ENCODE data around the gene ZNF329.

Gene ZNF329

DNA sequence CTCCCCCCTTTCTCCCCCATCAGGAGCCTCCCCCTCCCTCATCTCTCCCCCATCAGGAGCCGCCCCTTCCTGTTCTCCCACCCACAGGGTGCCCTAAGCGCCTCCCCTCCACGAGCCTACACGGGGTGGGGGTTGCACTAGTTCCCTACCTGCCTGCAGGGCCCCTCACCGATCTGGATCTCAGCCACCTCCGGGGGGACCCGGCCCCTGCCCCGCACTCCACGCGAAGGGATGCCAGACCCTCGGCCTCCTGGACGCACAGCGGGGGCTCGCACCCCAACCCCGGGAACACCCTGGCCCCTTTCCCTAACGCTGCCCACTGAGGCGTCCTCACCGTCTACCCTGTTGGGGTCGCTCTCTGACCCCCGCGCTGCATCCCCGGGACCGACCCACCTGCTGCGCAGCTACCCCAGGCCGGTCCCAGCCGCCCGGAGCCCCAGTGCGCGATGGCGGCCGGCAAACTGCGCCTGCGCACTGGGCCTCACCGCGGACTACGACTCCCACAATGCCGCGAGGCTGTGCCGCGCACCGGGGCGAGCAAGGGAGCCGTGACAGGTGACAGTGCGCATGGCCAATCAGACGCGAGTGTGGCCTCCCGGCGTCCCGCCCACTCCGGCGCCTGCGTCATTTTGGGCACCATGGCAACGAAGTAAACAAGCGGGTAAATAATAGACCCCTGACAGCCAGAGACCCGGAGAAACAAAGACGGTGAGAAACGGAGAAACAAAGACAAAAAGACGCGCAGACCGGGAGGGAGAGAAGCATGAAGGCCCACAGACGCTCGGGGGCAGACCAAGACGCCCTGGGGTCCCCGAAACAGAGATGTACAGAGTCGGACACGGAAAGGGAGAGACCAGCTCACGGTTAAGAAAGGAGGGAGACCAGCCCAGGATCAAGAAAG lies 52.6 kb downstream of the ZNF329 start, which contains the start of gene ZSCAN18:
ZSCAN18 (minus strand) TSS at position 451 of the 901 bp plus-strand sequence. CDS start 7,964 bp downstream, outside the sequence.
- H3K4me2 ChIP-seq (ENCODE audit: low read length) = peak within 1 kb of the TSS; percentile 92
- H4K12ac ChIP-seq (ENCODE audit: low read depth, low read length) = peak within 1 kb of the TSS; percentile 95
- peaks cover under 1 to 5% of the 10 kb centered on the region in 2 experiments for H3K36me3 ChIP-seq (ENCODE audit: control insufficient read depth in 1 of 2, insufficient read depth in 2 of 2, low read length in 2 of 2)
- H3K23ac ChIP-seq (ENCODE audit: low read length) = no peak within 1 kb of the TSS
- peak within 1 kb of the TSS; percentile 50 for H2AK5ac ChIP-seq (ENCODE audit: low read length)
- peak within 1 kb of the TSS; percentile 77 for H2BK5ac ChIP-seq (ENCODE audit: low read depth, low read length, poor library complexity)
- DNase-seq = peak; percentile 98 to 100
- peak within 1 kb of the TSS; percentile 36 for H2BK12ac ChIP-seq (ENCODE audit: low read length)
- peaks cover 7 to 8% of the 10 kb centered on the region in 2 experiments for H3K4me1 ChIP-seq (ENCODE audit: control insufficient read depth in 1 of 2, insufficient read depth in 2 of 2, low read length in 2 of 2)
- H3K18ac ChIP-seq (ENCODE audit: low read length) = peak within 1 kb of the TSS; percentile 93
- H3K9ac ChIP-seq (ENCODE audit: low read length) = peak within 1 kb of the TSS; percentile 81
- peaks cover 7% of the 10 kb centered on the region for H3K9me3 ChIP-seq (ENCODE audit: insufficient read depth, low read depth, low read length)
- no CpG with 5 or more reads among the region's 67 CpGs for WGBS (ENCODE audit: extremely low coverage, insufficient coverage, insufficient read length)
- H3K4me3 ChIP-seq (ENCODE audit: low read depth, low read length) = peak within 1 kb of the TSS; percentile 97
- H3K27me3 ChIP-seq (ENCODE audit: insufficient read depth, low read length) = no peaks in the 10 kb centered on the region
- peak within 1 kb of the TSS; percentile 98 for H2AFZ ChIP-seq (ENCODE audit: insufficient read depth, low read length, poor library complexity)
- peak within 1 kb of the TSS; percentile 47 for H2BK120ac ChIP-seq (ENCODE audit: insufficient read depth, low read length, poor library complexity)
- H4K91ac ChIP-seq (ENCODE audit: low read depth, low read length) = peak within 1 kb of the TSS; percentile 95
- H3K27ac ChIP-seq (ENCODE audit: low read depth, low read length) = peak within 1 kb of the TSS; percentile 55
- H3K14ac ChIP-seq (ENCODE audit: low read length) = peak within 1 kb of the TSS; percentile 92
- H3K4ac ChIP-seq (ENCODE audit: low read depth, low read length) = peak within 1 kb of the TSS; percentile 86
- H4K8ac ChIP-seq (ENCODE audit: low read depth, low read length) = peak within 1 kb of the TSS; percentile 99
- H3K79me1 ChIP-seq (ENCODE audit: low read length) = peaks cover 9% of the 10 kb centered on the region
- H3K79me2 ChIP-seq (ENCODE audit: control insufficient read depth, insufficient read depth, low read length, poor library complexity) = peaks cover 3% of the 10 kb centered on the region

DNA sequence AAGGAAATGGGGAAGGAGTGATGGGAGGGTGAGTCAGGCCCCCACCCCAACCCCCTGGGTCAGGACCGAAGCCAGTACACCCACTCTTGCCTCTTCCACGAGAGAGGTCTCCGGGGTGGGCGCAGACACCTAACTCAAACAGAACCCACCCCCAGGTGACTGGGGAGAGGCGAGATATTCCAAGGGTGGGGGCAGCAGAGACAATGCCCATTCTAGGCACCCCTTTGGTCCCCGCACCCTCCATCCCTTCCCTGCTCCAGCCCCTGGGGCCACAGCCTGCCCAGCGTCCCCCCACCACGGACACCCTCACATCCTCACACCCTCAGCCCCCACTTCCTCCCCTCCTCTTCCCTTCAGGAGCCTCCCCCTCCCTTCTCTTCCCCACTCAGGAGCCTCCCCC lies 53.2 kb downstream of the ZNF329 start:
- peaks cover 1 to 5% of the 10 kb centered on the region in 2 experiments for H3K36me3 ChIP-seq (ENCODE audit: control insufficient read depth in 1 of 2, insufficient read depth in 2 of 2, low read length in 2 of 2)
- no peak overlapping the region for H2AK5ac ChIP-seq (ENCODE audit: low read length)
- H3K4me2 ChIP-seq (ENCODE audit: low read length) = peak overlapping the region; percentile 92
- no peak overlapping the region for H3K14ac ChIP-seq (ENCODE audit: low read length)
- no peaks in the 10 kb centered on the region for H3K27me3 ChIP-seq (ENCODE audit: insufficient read depth, low read length)
- H2BK5ac ChIP-seq (ENCODE audit: low read depth, low read length, poor library complexity) = no peak overlapping the region
- no peak overlapping the region for H3K9ac ChIP-seq (ENCODE audit: low read length)
- peak overlapping the region; percentile 97 for H3K4me3 ChIP-seq (ENCODE audit: low read depth, low read length)
- H3K9me3 ChIP-seq (ENCODE audit: insufficient read depth, low read depth, low read length) = peaks cover 5% of the 10 kb centered on the region
- no peak overlapping the region for H2BK12ac ChIP-seq (ENCODE audit: low read length)
- no peak overlapping the region for H3K18ac ChIP-seq (ENCODE audit: low read length)
- no peak overlapping the region for H3K23ac ChIP-seq (ENCODE audit: low read length)
- WGBS (ENCODE audit: extremely low coverage, insufficient coverage, insufficient read length) = no CpG with 5 or more reads among the region's 8 CpGs
- DNase-seq = no peak
- H3K79me1 ChIP-seq (ENCODE audit: low read length) = peaks cover 9% of the 10 kb centered on the region
- H4K8ac ChIP-seq (ENCODE audit: low read depth, low read length) = peak overlapping the region; percentile 8
- H3K79me2 ChIP-seq (ENCODE audit: control insufficient read depth, insufficient read depth, low read length, poor library complexity) = peaks cover 3% of the 10 kb centered on the region
- peaks cover 7 to 8% of the 10 kb centered on the region in 2 experiments for H3K4me1 ChIP-seq (ENCODE audit: control insufficient read depth in 1 of 2, insufficient read depth in 2 of 2, low read length in 2 of 2)
- no peak overlapping the region for H2AFZ ChIP-seq (ENCODE audit: insufficient read depth, low read length, poor library complexity)
- no peak overlapping the region for H2BK120ac ChIP-seq (ENCODE audit: insufficient read depth, low read length, poor library complexity)
- no peak overlapping the region for H4K12ac ChIP-seq (ENCODE audit: low read depth, low read length)
- H3K27ac ChIP-seq (ENCODE audit: low read depth, low read length) = no peak overlapping the region
- H3K4ac ChIP-seq (ENCODE audit: low read depth, low read length) = no peak overlapping the region
- no peak overlapping the region for H4K91ac ChIP-seq (ENCODE audit: low read depth, low read length)

DNA sequence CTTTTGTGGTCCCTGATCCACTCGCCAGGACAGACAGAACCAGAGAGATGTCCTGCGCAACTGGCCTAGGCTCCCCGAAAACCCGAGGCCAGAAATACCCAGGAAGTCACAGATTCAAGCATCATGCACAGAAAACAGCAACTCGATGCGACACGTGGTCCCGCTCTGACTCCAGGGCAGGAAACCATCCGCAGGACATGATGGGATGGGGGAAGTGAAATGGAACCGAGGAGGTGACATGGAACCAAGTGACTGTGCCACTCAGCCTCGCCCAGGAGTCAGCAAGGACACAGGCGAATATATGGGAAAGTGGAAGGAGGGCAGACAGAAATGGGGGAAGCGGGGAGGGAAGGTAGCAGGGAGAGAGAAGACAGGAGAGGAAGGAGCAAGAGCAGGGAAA lies 53.7 kb downstream of the ZNF329 start:
- WGBS (ENCODE audit: extremely low coverage, insufficient coverage, insufficient read length) = no CpG with 5 or more reads among the region's 13 CpGs
- H3K27me3 ChIP-seq (ENCODE audit: insufficient read depth, low read length) = no peaks in the 10 kb centered on the region

DNA sequence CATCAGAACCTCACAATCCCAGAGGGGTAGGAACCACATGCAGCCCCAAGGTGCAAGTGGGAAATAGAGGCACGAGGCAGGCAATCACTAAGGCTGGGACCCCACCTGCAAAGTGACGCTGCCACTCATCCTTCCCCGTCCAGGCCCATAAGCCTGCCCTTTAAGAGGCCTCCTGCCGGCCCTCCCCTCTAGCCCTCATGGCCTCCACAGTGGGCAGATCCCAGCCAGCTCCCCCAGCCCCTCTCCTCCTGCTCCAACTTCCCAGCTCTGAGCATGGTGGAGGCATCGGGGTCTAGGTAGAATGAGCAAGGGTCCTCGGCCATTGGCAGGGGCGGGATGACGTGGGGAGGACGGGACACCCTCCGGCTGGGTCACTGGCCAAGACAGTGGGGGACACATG lies 55.3 kb downstream of the ZNF329 start:
- Histone ChIP-seq H2AFZ (ENCODE audit: insufficient read depth, low read length, poor library complexity) (no peak overlapping the region), H3K79me1 (ENCODE audit: low read length) (peaks cover 9% of the 10 kb centered on the region), H4K12ac (ENCODE audit: low read depth, low read length) (no peak overlapping the region), H3K9me3 (ENCODE audit: insufficient read depth, low read depth, low read length) (peaks cover 5% of the 10 kb centered on the region), H3K4me1 (ENCODE audit: control insufficient read depth in 1 of 2, insufficient read depth in 2 of 2, low read length in 2 of 2) (peaks cover 7 to 8% of the 10 kb centered on the region in 2 experiments), H3K14ac (ENCODE audit: low read length) (no peak overlapping the region), H3K4ac (ENCODE audit: low read depth, low read length) (no peak overlapping the region), H4K91ac (ENCODE audit: low read depth, low read length) (no peak overlapping the region), H2BK12ac (ENCODE audit: low read length) (no peak overlapping the region), H2BK120ac (ENCODE audit: insufficient read depth, low read length, poor library complexity) (no peak overlapping the region), H3K79me2 (ENCODE audit: control insufficient read depth, insufficient read depth, low read length, poor library complexity) (peaks cover 3% of the 10 kb centered on the region), H2BK5ac (ENCODE audit: low read depth, low read length, poor library complexity) (no peak overlapping the region), H3K27ac (ENCODE audit: low read depth, low read length) (no peak overlapping the region), H3K4me3 (ENCODE audit: low read depth, low read length) (no peak overlapping the region), H3K18ac (ENCODE audit: low read length) (peak overlapping the region; percentile 0), H4K8ac (ENCODE audit: low read depth, low read length) (no peak overlapping the region), H3K27me3 (ENCODE audit: insufficient read depth, low read length) (no peaks in the 10 kb centered on the region), H3K23ac (ENCODE audit: low read length) (no peak overlapping the region), H2AK5ac (ENCODE audit: low read length) (no peak overlapping the region), H3K9ac (ENCODE audit: low read length) (no peak overlapping the region), H3K36me3 (ENCODE audit: control insufficient read depth in 1 of 2, insufficient read depth in 2 of 2, low read length in 2 of 2) (peaks cover 1 to 5% of the 10 kb centered on the region in 2 experiments), H3K4me2 (ENCODE audit: low read length) (no peak overlapping the region)
- no CpG with 5 or more reads among the region's 10 CpGs for WGBS (ENCODE audit: extremely low coverage, insufficient coverage, insufficient read length)
- no peak for DNase-seq

More for the DNA sequence above, 53.7 kb downstream of the ZNF329 start:
- Histone ChIP-seq H3K4me2 (ENCODE audit: low read length) (peak overlapping the region; percentile 92), H3K9me3 (ENCODE audit: insufficient read depth, low read depth, low read length) (peaks cover 5% of the 10 kb centered on the region), H2BK5ac (ENCODE audit: low read depth, low read length, poor library complexity) (no peak overlapping the region), H3K4me1 (ENCODE audit: control insufficient read depth in 1 of 2, insufficient read depth in 2 of 2, low read length in 2 of 2) (peaks cover 7 to 8% of the 10 kb centered on the region in 2 experiments), H3K18ac (ENCODE audit: low read length) (no peak overlapping the region), H3K4ac (ENCODE audit: low read depth, low read length) (no peak overlapping the region), H3K9ac (ENCODE audit: low read length) (no peak overlapping the region), H3K36me3 (ENCODE audit: control insufficient read depth in 1 of 2, insufficient read depth in 2 of 2, low read length in 2 of 2) (peaks cover 1 to 5% of the 10 kb centered on the region in 2 experiments), H2AFZ (ENCODE audit: insufficient read depth, low read length, poor library complexity) (no peak overlapping the region), H4K12ac (ENCODE audit: low read depth, low read length) (no peak overlapping the region), H3K14ac (ENCODE audit: low read length) (no peak overlapping the region), H4K8ac (ENCODE audit: low read depth, low read length) (no peak overlapping the region), H2AK5ac (ENCODE audit: low read length) (no peak overlapping the region), H3K79me2 (ENCODE audit: control insufficient read depth, insufficient read depth, low read length, poor library complexity) (peaks cover 3% of the 10 kb centered on the region), H4K91ac (ENCODE audit: low read depth, low read length) (no peak overlapping the region), H3K27ac (ENCODE audit: low read depth, low read length) (no peak overlapping the region), H3K79me1 (ENCODE audit: low read length) (peaks cover 9% of the 10 kb centered on the region), H2BK12ac (ENCODE audit: low read length) (no peak overlapping the region), H3K23ac (ENCODE audit: low read length) (no peak overlapping the region), H2BK120ac (ENCODE audit: insufficient read depth, low read length, poor library complexity) (no peak overlapping the region), H3K4me3 (ENCODE audit: low read depth, low read length) (no peak overlapping the region)
- no peak for DNase-seq
